Endothelial cell of umbilical vein (primary cell): ENCODE measurements around the gene CASP2.

Source experiments
- EZH2 ChIP-seq: IDR thresholded peaks from 2 replicates; pipeline ENCODE4 v1.6.1; 2012; ENCODE audit warnings: borderline replicate concordance, low read depth, mild to moderate bottlenecking, moderate library complexity, low read length, inconsistent platforms; ENCODE audit not compliant: severe bottlenecking
- POLR2A ChIP-seq: IDR thresholded peaks from 2 replicates; pipeline ENCODE4 v1.6.1; 2012; ENCODE audit warnings: low read depth, mild to moderate bottlenecking, control low read depth, low read length
- POLR2AphosphoS5 ChIP-seq: IDR thresholded peaks from 2 replicates; pipeline ENCODE4 v1.6.1; 2012; ENCODE audit warnings: low read depth, mild to moderate bottlenecking, control low read depth, low read length, moderate library complexity; ENCODE audit not compliant: insufficient read depth
- TF ChIP-seq, protein P1 (sequence below), 2 donors: IDR thresholded peaks; 1 replicate in 1 of 2; 2 replicates in 1 of 2; pipeline ENCODE4 v1.5.1; 2011; ENCODE audit warnings: low read length in 2 of 2, mild to moderate bottlenecking in 2 of 2, moderate library complexity in 2 of 2, control low read depth in 1 of 2, inconsistent platforms in 1 of 2, low read depth in 1 of 2; ENCODE audit not compliant: insufficient read depth in 1 of 2; ENCODE audit errors: extremely low read depth in 1 of 2
- TF ChIP-seq, protein P2 (sequence below): IDR thresholded peaks from 2 replicates; pipeline ENCODE4 v1.6.1; 2011; ENCODE audit not compliant: insufficient read depth, insufficient read length

DNA sequence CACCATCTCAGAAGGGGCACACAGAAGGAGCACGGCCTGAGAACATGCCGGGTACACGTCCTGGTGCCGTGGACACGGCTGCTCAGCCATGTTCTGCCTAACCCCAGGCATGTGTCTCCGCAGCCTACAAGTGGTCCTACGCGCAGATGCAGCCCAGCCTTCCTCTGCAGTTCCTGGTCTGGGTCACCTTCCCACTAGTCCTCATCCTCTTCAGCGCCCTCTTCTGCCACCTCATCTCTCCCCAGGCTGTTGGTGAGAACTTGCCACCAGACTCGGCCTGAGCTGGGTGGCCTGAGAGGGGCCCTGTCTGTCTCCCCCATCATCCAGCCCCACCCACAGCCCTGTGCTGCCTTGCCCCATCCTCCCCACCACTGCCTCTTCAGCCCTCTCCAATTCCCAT, 33.1 kb downstream of the CASP2 start:
- TF ChIP-seq, protein P1, sequence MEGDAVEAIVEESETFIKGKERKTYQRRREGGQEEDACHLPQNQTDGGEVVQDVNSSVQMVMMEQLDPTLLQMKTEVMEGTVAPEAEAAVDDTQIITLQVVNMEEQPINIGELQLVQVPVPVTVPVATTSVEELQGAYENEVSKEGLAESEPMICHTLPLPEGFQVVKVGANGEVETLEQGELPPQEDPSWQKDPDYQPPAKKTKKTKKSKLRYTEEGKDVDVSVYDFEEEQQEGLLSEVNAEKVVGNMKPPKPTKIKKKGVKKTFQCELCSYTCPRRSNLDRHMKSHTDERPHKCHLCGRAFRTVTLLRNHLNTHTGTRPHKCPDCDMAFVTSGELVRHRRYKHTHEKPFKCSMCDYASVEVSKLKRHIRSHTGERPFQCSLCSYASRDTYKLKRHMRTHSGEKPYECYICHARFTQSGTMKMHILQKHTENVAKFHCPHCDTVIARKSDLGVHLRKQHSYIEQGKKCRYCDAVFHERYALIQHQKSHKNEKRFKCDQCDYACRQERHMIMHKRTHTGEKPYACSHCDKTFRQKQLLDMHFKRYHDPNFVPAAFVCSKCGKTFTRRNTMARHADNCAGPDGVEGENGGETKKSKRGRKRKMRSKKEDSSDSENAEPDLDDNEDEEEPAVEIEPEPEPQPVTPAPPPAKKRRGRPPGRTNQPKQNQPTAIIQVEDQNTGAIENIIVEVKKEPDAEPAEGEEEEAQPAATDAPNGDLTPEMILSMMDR (IDR thresholded peaks at IDR 0.05; ENCODE audit: extremely low read depth in 1 of 2, insufficient read depth in 1 of 2, low read depth in 1 of 2, low read length in 2 of 2): no peak
- TF ChIP-seq POLR2A (no peak), POLR2AphosphoS5 (no peak), EZH2 (no peak)
- TF ChIP-seq, protein P2, sequence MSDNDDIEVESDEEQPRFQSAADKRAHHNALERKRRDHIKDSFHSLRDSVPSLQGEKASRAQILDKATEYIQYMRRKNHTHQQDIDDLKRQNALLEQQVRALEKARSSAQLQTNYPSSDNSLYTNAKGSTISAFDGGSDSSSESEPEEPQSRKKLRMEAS: no peak
